GM19372 (cell line): ENCODE results near the gene CLRN3.

ENCODE experiments used
- ATAC-seq: cut with Tn5 transposase; IDR thresholded peaks from one replicate; pipeline ENCODE4 v1.9.1; 2021; ENCODE audit warnings: mild to moderate bottlenecking, low read depth, moderate library complexity; ENCODE audit not compliant: unreplicated experiment

Gene CLRN3

DNA sequence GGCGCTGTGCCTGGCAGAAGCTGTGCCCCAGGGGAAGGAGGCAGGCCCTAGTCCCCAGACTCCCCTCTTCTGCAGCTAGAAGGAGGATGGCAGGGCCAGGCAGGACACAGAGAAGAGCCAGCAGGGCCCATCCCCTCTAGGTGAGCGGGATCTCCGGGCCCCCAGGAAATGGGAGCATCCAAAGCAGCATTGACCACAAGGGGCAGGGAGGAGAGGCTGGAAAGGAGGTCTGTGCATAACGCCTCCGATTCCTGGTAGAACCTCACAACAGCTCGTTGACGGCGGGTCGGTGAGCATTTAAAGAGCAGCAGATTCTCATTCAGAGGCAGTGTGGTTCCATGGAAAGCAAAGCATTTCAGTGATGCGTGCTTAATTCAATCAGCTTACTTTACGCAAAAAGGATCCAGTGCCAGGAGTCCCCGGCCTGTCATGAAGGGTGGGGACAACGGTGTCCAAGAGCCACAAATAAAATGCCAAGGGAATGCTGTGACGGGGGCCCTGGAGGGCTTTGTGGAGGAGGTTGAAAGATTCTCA lies 41.0 kb downstream of the CLRN3 start:
- no peak for ATAC-seq

GRCh38 chr10:127850944-127851343 lies 41.8 kb downstream of the CLRN3 start:
- ATAC-seq = no peak

- no peak for ATAC-seq
Observed at GRCh38 chr10:127849921-127850320, 42.8 kb downstream of the CLRN3 start.

DNA sequence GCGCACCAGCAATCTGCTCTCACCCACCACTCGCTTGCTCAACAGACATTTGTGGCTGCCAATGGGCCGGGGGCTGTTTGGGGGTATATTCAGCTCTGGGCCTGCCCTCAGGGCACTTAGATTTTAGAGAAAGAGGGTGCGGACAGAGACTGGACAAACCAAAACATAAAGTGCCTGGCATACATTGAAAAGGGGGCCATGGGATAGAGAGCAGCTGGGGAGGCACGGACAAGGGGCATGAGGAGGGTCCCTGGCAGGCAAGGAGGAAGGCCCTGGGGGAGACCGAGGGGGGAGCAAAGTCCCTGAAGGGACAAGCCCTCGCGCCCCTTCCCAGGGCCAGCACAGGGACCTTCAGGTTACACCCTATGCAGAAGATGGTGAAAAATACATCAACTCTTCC lies 43.5 kb downstream of the CLRN3 start:
- ATAC-seq = no peak

DNA sequence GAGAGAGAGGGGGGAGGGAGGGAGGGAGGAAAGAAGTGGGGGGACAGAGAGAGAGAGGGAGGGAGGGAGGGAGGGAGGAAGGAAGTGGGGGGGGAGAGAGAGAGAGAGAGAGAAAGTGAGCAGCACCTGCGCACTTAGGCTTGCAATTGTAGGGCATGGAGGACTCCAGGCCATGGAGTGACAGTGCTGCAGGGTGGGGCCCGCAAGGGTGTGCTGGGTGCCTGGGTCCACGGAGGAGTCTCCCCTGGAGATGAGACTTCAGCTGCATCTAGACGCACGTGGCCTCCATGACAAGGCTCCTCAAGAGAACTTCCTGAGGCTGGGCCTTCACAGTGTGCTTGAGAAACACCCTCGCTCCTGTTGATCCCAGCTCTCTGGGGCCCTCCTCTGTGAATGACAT lies 44.5 kb downstream of the CLRN3 start:
- no peak for ATAC-seq

- no peak for ATAC-seq
Observed at GRCh38 chr10:127845756-127846155, 47.0 kb downstream of the CLRN3 start.

- ATAC-seq = no peak
Observed at GRCh38 chr10:127840884-127841283, 51.9 kb downstream of the CLRN3 start.

DNA sequence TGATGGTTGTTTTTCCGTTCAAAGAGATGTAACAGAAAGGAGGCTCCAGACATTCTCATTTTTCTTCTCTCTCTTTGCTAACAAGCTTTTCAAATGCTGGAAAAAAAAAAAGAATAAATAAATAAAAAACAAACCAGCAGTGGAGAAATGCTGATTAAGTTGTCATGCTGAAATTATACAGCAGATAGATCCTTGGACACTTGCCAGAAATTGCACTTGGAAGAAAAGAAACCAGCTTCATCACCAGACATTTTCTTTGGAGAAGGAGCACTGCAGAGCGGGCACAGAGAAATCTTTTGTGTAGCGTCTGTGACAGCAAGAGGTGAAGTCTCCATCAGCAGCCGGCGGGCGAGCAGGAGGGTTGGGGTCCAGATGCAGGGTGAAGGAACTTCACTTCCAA lies 55.8 kb downstream of the CLRN3 start:
- ATAC-seq = no peak

GRCh38 chr10:127836176-127836575 lies 56.6 kb downstream of the CLRN3 start:
- ATAC-seq = no peak

DNA sequence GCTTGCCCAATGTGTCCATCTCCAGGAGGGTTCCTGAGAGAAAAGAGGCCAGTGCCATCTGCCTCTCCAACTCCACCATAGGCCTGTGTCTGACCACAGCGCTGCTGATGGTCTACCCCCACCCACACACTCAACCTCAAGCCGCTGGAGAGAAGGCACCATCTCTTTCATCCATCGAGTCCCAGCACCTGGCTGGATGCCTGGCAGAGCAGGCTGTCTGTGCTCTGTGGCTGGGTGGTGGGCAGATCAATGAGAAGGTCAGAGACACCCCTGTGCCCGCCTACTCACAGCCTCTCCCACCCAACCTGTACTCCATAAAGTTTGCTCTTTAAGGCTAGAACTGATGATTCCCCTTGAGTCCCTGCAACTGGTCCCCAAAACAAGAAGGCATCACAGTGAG lies 58.0 kb downstream of the CLRN3 start:
- ATAC-seq = no peak

DNA sequence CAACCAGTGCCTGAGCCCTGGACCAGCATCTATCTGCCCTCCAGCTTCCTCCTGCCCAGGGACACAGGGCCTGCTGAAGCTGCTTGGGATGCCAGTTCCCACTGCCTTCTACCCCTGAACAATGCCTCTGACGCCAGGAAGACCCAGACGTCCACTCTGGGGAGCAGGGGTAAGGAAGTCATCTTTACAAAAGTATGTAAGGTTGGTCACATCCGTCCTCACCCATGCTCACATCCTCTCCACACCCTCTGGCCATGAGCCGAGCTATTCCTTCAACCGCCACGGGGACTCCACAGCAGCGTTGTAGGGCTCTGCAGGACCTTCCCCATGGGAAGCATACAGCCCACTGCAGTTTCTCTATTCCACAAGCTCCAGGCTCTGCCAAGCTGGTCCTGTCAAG lies 58.5 kb downstream of the CLRN3 start:
- no peak for ATAC-seq

DNA sequence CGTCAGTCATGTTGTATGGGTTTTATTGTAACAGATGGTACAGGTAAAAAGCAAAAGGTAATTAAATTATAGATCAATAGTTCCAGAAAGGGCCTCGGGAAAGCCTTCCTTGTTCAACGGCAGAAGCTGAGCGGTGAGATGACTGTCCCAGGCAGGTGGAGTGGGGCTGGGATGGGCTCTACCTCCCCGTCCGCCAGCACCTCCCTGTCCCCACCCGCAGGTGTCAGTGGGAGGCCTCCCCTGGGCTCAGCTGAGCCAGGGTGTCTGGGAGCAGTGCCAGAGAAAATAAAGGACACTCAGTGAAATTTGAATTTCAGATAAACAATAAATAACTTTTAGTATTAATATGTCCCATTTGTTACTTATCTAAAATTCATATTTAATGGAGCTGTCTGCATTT lies 58.9 kb downstream of the CLRN3 start:
- no peak for ATAC-seq

DNA sequence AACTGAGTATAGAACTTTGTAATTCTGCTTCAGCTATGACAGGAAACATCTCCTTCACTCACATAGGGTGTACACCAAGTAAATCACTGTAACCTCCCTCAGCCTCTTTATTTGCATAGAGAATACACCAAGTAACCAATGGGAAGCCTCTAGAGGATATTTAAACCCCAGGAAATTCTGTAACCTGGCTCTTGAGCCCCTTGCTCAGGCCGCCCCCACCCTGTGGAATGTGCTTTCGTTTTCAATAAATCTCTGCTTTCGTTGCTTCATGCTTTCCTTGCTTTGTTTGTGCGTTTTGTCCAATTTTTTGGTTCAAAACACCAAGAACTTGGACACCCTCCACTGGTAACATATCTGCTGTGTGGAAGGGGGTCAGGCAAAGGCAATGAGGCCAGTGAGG lies 60.2 kb downstream of the CLRN3 start:
- no peak for ATAC-seq

DNA sequence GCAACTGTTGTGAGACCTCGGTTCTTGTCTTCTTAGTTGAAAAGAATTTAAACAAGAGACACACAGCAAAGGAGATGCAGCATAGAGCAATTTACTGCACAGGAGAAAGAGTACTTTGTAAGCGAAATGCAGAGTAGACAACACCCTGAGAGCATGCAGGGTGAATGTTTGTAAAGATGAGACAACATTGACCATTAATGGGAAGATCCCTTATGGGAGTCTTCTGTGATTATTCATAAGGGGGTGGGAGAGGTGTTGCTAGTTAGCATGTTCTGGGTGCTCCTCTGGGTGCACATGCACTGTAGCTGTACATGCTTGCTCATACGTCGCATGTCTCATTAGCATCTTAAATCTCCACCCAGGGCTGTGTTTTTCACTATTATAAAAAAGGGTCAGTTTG lies 62.3 kb downstream of the CLRN3 start:
- no peak for ATAC-seq
